SK-N-SH treated with all-trans-retinoic acid at 6 μM for 48 hours (cell line): ENCODE data around the gene ZNF333.

Experiments used
- ARNTL ChIP-seq: fragments of 450-650 bp; formaldehyde crosslinking; IDR thresholded peaks from 2 replicates; pipeline ENCODE4 v1.5.0; 2020; ENCODE audit warnings: low read depth, mild to moderate bottlenecking, moderate library complexity, borderline replicate concordance
- CSDC2 ChIP-seq: fragments of 250-450 bp; sonication (Bioruptor Pico); IDR thresholded peaks from 2 replicates; pipeline ENCODE4 v1.5.0; 2020; ENCODE audit warnings: mild to moderate bottlenecking, moderate library complexity
- ISL1 ChIP-seq: fragments of 250-450 bp; sonication (Bioruptor Pico); IDR thresholded peaks from 2 replicates; pipeline ENCODE4 v2.1.2; 2022; ENCODE audit warnings: mild to moderate bottlenecking, moderate library complexity
- OSR1 ChIP-seq: fragments of 250-450 bp; sonication (Bioruptor Pico); IDR thresholded peaks from 2 replicates; pipeline ENCODE4 v1.8.0; 2022; ENCODE audit warnings: moderate library complexity, mild to moderate bottlenecking, inconsistent platforms
- RARB ChIP-seq: fragments of 250-450 bp; sonication (Bioruptor Pico); IDR thresholded peaks from 2 replicates; pipeline ENCODE4 v1.8.0; 2021; ENCODE audit warnings: mild to moderate bottlenecking, moderate library complexity
- ZFP30 ChIP-seq: fragments of 450-650 bp; formaldehyde crosslinking; IDR thresholded peaks from 2 replicates; pipeline ENCODE4 v1.5.0; 2022; ENCODE audit warnings: mild to moderate bottlenecking, moderate library complexity
- ZNF70 ChIP-seq: fragments of 450-650 bp; formaldehyde crosslinking; IDR thresholded peaks from 2 replicates; pipeline ENCODE4 v1.5.0; 2020; ENCODE audit warnings: mild to moderate bottlenecking, moderate library complexity
- TF ChIP-seq, protein P1 (sequence below): fragments of 250-450 bp; sonication (Bioruptor Pico); IDR thresholded peaks from 2 replicates; pipeline ENCODE4 v1.8.0; 2021; ENCODE audit warnings: low read depth, mild to moderate bottlenecking, moderate library complexity, borderline replicate concordance
- TF ChIP-seq, protein P2 (sequence below): fragments of 250-450 bp; sonication (Bioruptor Pico); IDR thresholded peaks from 2 replicates; pipeline ENCODE4 v1.5.0; 2020; ENCODE audit warnings: mild to moderate bottlenecking, moderate library complexity
- TF ChIP-seq, protein P3 (sequence below): fragments of 250-450 bp; sonication (Bioruptor Pico); IDR thresholded peaks from 2 replicates; pipeline ENCODE4 v1.5.1; 2020; ENCODE audit warnings: low read depth, mild to moderate bottlenecking, moderate library complexity

DNA sequence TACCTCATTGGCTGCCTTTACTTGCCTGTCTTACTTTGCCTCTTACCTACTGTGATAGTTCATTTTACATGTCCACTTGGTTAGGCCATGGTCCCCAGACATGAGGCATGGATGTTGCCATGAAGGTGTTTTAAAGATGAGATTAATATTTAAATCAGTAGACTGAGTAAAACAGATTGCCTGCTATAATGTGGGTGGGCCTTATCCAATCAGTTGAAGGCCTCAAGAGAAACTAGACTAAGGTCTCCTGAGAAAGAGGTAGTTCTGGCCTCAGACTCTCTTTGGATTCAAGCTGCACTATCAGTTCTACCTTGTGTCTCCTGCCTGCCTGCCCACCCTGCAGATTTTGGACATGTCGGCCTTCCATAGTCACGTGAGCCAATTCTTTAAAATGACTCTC is 41.3 kb upstream of the ZNF333 start:
- TF ChIP-seq OSR1 (no peak), RARB (CRISPR knock-in tag) (no peak), ARNTL (no peak), ISL1 (CRISPR knock-in tag) (no peak), ZFP30 (CRISPR knock-in tag) (no peak), CSDC2 (CRISPR knock-in tag) (no peak), ZNF70 (CRISPR knock-in tag) (no peak)
- TF ChIP-seq, protein P1, sequence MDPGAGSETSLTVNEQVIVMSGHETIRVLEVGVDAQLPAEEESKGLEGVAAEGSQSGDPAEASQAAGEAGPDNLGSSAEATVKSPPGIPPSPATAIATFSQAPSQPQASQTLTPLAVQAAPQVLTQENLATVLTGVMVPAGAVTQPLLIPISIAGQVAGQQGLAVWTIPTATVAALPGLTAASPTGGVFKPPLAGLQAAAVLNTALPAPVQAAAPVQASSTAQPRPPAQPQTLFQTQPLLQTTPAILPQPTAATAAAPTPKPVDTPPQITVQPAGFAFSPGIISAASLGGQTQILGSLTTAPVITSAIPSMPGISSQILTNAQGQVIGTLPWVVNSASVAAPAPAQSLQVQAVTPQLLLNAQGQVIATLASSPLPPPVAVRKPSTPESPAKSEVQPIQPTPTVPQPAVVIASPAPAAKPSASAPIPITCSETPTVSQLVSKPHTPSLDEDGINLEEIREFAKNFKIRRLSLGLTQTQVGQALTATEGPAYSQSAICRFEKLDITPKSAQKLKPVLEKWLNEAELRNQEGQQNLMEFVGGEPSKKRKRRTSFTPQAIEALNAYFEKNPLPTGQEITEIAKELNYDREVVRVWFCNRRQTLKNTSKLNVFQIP, result no peak
- TF ChIP-seq, protein P2, sequence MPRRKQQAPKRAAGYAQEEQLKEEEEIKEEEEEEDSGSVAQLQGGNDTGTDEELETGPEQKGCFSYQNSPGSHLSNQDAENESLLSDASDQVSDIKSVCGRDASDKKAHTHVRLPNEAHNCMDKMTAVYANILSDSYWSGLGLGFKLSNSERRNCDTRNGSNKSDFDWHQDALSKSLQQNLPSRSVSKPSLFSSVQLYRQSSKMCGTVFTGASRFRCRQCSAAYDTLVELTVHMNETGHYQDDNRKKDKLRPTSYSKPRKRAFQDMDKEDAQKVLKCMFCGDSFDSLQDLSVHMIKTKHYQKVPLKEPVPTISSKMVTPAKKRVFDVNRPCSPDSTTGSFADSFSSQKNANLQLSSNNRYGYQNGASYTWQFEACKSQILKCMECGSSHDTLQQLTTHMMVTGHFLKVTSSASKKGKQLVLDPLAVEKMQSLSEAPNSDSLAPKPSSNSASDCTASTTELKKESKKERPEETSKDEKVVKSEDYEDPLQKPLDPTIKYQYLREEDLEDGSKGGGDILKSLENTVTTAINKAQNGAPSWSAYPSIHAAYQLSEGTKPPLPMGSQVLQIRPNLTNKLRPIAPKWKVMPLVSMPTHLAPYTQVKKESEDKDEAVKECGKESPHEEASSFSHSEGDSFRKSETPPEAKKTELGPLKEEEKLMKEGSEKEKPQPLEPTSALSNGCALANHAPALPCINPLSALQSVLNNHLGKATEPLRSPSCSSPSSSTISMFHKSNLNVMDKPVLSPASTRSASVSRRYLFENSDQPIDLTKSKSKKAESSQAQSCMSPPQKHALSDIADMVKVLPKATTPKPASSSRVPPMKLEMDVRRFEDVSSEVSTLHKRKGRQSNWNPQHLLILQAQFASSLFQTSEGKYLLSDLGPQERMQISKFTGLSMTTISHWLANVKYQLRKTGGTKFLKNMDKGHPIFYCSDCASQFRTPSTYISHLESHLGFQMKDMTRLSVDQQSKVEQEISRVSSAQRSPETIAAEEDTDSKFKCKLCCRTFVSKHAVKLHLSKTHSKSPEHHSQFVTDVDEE (CRISPR knock-in tag), result no peak
- TF ChIP-seq, protein P3, sequence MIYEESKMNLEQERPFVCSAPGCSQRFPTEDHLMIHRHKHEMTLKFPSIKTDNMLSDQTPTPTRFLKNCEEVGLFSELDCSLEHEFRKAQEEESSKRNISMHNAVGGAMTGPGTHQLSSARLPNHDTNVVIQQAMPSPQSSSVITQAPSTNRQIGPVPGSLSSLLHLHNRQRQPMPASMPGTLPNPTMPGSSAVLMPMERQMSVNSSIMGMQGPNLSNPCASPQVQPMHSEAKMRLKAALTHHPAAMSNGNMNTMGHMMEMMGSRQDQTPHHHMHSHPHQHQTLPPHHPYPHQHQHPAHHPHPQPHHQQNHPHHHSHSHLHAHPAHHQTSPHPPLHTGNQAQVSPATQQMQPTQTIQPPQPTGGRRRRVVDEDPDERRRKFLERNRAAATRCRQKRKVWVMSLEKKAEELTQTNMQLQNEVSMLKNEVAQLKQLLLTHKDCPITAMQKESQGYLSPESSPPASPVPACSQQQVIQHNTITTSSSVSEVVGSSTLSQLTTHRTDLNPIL (CRISPR knock-in tag), result no peak
